ENCODE data around the gene VAMP8.

DNA sequence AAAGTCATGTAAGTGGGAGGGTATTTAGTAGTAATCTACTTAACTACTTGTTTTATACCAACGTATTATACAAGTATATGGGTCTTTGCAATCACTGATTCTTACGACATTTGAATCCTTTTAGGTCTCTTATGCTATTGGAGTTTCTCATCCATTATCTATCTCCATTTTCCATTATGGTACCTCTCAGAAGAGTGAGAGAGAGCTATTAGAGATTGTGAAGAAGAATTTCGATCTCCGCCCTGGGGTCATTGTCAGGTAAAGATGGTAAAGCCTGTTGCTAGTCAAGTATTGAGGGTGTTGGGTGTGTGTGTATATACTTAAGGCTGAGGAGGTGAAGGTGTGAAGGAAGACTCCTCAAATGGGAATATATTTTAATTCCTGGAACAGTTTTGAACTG lies 34.6 kb upstream of the VAMP8 start:
- TF ChIP-seq, protein P1, sequence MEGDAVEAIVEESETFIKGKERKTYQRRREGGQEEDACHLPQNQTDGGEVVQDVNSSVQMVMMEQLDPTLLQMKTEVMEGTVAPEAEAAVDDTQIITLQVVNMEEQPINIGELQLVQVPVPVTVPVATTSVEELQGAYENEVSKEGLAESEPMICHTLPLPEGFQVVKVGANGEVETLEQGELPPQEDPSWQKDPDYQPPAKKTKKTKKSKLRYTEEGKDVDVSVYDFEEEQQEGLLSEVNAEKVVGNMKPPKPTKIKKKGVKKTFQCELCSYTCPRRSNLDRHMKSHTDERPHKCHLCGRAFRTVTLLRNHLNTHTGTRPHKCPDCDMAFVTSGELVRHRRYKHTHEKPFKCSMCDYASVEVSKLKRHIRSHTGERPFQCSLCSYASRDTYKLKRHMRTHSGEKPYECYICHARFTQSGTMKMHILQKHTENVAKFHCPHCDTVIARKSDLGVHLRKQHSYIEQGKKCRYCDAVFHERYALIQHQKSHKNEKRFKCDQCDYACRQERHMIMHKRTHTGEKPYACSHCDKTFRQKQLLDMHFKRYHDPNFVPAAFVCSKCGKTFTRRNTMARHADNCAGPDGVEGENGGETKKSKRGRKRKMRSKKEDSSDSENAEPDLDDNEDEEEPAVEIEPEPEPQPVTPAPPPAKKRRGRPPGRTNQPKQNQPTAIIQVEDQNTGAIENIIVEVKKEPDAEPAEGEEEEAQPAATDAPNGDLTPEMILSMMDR (IDR thresholded peaks at IDR 0.05; ENCODE audit: insufficient read depth, low read length, poor library complexity, severe bottlenecking), result no peak
- no peak for TF ChIP-seq EZH2phosphoT487 (conservative IDR thresholded peaks at IDR 0.05; ENCODE audit: low read length)
